Activated CD8-positive, alpha-beta T cell treated with anti-CD3 and anti-CD28 coated beads for 36 hours (primary cell): Measurements from ENCODE around the gene RPS13. TPM values are rescaled to one million over a fixed set of nuclear protein-coding genes. Genes with fewer than 3 reads are reported as not detected.

ENCODE experiments used
- ATAC-seq: fragments of 200-7000 bp; cut with Tn5 transposase; one replicate; pipeline ENCODE4 v1.10.0; 2021; ENCODE audit warnings: mild to moderate bottlenecking, moderate library complexity
- CTCF ChIA-PET: fragments of 350-600 bp; sonication (Branson Sonifier 250); formaldehyde crosslinking; loops from one replicate; lab custom pipeline; 2021; ENCODE audit warnings: antibody characterized with exemption; lab: Charles Lee
- POLR2A ChIA-PET: fragments of 350-600 bp; sonication (Branson Sonifier 250); formaldehyde crosslinking; loops from one replicate; lab custom pipeline; 2021; ENCODE audit warnings: antibody characterized with exemption; lab: Charles Lee
- DNase-seq: peaks from one replicate; pipeline ENCODE4 v3.0.0-alpha.2; 2020
- H3K27ac Mint-ChIP-seq: one replicate; pipeline ENCODE4 v1.8.0; 2021; ENCODE audit warnings: mild to moderate bottlenecking, mixed read lengths
- H3K27me3 Mint-ChIP-seq: one replicate; pipeline ENCODE4 v1.8.0; 2021; ENCODE audit warnings: mixed read lengths
- H3K36me3 Mint-ChIP-seq: one replicate; pipeline ENCODE4 v1.8.0; 2021; ENCODE audit warnings: low read depth, mixed read lengths
- H3K4me1 Mint-ChIP-seq: one replicate; pipeline ENCODE4 v1.8.0; 2021; ENCODE audit warnings: low read depth, mixed read lengths
- H3K4me3 Mint-ChIP-seq: one replicate; pipeline ENCODE4 v1.8.0; 2021; ENCODE audit warnings: mild to moderate bottlenecking, moderate library complexity, mixed read lengths
- H3K9me3 Mint-ChIP-seq: one replicate; pipeline ENCODE4 v1.8.0; 2021; ENCODE audit warnings: mixed read lengths
- intact Hi-C: fragments of 100-400 bp; cut with micrococcal nuclease; formaldehyde crosslinking; loops from one replicate; pipeline ENCODE4 v1.10.0; 2022
- total RNA-seq, 2 experiments: library from RNA; stranded (reverse); gene quantifications; one replicate each; pipeline ENCODE4 v1.2.3, GENCODE V29; 2021
- TF ChIP-seq, protein P1 (sequence below): fragments of 200-600 bp; IDR thresholded peaks from one replicate; pipeline ENCODE4 v1.8.0; 2022; ENCODE audit warnings: antibody characterized with exemption, mild to moderate bottlenecking

Gene RPS13
- total RNA-seq, 2 experiments from 2014 or later: 1,728 to 1,739 TPM

DNA sequence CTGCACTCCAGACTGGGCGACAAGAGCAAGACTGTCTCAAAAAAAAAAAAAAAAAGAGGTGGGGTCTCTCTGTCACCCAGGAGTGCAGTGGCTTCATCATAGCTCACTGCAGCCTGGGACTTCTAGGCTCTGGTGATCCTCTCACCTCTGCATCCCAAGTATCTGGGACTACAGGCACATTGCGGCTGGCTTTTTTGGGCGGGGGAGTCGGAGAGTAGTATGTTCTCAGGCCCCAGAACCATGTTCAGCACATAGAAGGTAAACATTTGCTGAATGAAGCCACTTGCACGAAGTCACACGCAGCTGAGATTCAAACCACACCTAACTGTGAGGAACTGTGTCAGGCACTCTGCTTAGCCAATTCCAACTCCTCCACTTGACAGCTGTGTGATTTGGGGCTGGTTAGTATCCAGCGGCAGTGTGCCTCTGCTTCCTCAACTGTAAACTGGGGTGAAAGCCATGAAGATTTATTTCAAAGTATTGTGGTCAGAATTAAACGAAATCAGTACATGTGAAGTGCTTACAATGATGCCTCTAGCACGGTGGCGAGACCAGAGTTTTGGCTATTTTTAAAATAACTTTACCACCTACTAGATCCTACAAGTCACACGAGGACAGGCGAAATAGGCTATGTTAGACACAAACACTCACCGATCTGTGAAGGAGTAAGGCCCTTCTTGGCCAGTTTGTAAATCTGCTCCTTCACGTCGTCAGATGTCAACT is 789 bp downstream of the RPS13 start:
- H3K27me3 Mint-ChIP-seq: no peaks in the 10 kb centered on the region
- intact Hi-C loops: no loop called here
- H3K27ac Mint-ChIP-seq: peak overlapping the region; percentile 98
- no peaks in the 10 kb centered on the region for H3K9me3 Mint-ChIP-seq
- ChIA-PET POLR2A (interaction anchor here (0.8 to 2.0 kb wide), 13 partner anchors 8 to 278 kb away, joined by 3 to 7 read pairs (median 3); no protein-coding TSS in a partner anchor), CTCF (interaction anchor here (1.1 to 1.4 kb wide), 3 partner anchors 9 to 174 kb away, joined by 3 read pairs; no protein-coding TSS in a partner anchor)
- H3K4me3 Mint-ChIP-seq: peak overlapping the region; percentile 97
- DNase-seq (no peak), ATAC-seq (no peak)
- TF ChIP-seq, protein P1, sequence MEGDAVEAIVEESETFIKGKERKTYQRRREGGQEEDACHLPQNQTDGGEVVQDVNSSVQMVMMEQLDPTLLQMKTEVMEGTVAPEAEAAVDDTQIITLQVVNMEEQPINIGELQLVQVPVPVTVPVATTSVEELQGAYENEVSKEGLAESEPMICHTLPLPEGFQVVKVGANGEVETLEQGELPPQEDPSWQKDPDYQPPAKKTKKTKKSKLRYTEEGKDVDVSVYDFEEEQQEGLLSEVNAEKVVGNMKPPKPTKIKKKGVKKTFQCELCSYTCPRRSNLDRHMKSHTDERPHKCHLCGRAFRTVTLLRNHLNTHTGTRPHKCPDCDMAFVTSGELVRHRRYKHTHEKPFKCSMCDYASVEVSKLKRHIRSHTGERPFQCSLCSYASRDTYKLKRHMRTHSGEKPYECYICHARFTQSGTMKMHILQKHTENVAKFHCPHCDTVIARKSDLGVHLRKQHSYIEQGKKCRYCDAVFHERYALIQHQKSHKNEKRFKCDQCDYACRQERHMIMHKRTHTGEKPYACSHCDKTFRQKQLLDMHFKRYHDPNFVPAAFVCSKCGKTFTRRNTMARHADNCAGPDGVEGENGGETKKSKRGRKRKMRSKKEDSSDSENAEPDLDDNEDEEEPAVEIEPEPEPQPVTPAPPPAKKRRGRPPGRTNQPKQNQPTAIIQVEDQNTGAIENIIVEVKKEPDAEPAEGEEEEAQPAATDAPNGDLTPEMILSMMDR: no peak
- H3K36me3 Mint-ChIP-seq: peaks cover 56% of the 10 kb centered on the region
- peaks cover 33% of the 10 kb centered on the region for H3K4me1 Mint-ChIP-seq

DNA sequence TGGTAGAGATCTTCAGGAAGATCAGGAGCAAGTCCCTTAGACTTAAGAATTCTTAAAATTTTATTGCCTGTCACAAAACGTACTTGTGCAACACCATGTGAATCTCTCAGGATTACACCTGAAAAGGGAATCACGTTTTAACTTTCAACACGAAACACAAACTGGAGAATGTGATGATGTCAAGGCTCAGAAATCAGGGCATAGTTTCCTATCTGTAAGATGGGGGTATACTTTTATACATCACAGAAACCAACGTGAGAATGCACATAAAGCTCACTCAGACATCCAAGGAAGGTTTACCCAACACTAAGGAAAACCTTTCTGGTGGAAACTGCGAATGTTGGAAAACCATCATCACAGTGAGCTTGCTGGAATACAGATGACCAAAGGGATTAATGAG is 2.0 kb downstream of the RPS13 start:
- H3K27me3 Mint-ChIP-seq: no peaks in the 10 kb centered on the region
- H3K36me3 Mint-ChIP-seq: peaks cover 56% of the 10 kb centered on the region
- no peaks in the 10 kb centered on the region for H3K9me3 Mint-ChIP-seq
- ATAC-seq: no peak
- intact Hi-C loops: no loop called here
- peaks cover 33% of the 10 kb centered on the region for H3K4me1 Mint-ChIP-seq
- TF ChIP-seq, protein P1: no peak
- no peak for DNase-seq
- H3K4me3 Mint-ChIP-seq: peak overlapping the region; percentile 97
- H3K27ac Mint-ChIP-seq: peak overlapping the region; percentile 98
- ChIA-PET CTCF (interaction anchor here (1.1 to 1.4 kb wide), 5 partner anchors 8 to 290 kb away, joined by 3 to 5 read pairs (median 3); no protein-coding TSS in a partner anchor), POLR2A (interaction anchor here (1.1 to 1.8 kb wide), 7 partner anchors 8 to 205 kb away, joined by 3 to 7 read pairs (median 3); no protein-coding TSS in a partner anchor)

DNA sequence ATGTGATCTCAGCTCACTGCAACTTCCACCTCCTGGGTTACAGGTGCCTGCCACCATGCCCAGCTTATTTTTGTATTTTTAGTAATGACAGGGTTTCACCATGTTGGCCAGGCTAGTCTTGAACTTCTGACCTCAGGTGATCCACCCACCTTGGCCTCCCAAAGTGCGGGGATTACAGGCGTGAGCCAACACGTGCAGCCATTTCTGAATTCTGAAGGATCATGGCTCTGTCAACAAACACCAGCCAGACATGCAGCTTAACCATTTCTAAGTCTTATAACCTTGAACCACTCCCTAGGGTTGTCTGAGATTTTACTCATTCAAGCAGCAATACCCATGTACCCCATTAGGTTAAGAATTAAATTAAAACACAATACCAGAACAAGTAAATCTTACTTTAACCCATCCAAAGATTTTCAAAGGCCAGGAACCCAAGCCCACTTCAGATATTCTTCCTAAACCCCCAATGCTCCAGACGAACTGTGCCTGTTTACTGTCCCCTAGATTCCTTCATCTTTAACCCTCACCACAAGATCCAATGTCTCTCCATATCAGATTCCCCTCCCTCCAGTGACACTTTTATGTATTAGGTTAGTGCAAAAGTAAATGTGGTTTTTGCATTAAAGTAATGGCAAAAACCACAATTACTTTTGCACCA is 4.0 kb downstream of the RPS13 start:
- TF ChIP-seq, protein P1: no peak
- peaks cover 48% of the 10 kb centered on the region for H3K36me3 Mint-ChIP-seq
- POLR2A ChIA-PET: interaction anchor here (0.8 kb wide), 1 partner anchor 21 kb away, joined by 4 read pairs; no protein-coding TSS in a partner anchor

DNA sequence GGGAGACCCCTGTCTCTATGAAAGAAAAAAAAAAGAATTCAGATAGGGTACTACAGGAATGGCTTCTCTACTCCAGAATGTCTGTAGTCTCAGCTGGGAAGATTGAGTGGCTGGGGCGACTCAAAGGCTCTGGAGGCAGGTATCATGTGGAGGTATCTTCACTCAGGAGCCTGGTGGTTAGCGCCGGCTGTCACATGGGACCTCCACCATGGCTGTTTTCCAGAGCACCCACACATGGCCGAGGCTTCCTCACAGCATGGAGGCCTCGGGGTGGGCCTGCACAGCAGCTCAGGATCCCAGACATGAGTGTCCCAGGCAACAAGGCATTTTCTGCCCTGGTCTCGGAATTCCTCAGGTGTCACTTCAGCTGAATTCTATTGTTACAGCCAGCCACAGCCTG is 10.1 kb downstream of the RPS13 start:
- no peaks in the 10 kb centered on the region for H3K27me3 Mint-ChIP-seq
- no peak for ATAC-seq
- intact Hi-C loops: no loop called here
- DNase-seq: no peak
- ChIA-PET CTCF (interaction anchor here (0.7 to 1.4 kb wide), 4 partner anchors 9 to 282 kb away, joined by 3 to 4 read pairs (median 3); no protein-coding TSS in a partner anchor), POLR2A (interaction anchor here (0.7 to 2.0 kb wide), 3 partner anchors 9 to 238 kb away, joined by 3 to 7 read pairs (median 6); partner anchors contain the start of gene RPS13)
- H3K4me3 Mint-ChIP-seq: no peak overlapping the region
- H3K36me3 Mint-ChIP-seq: peaks cover 2% of the 10 kb centered on the region
- H3K9me3 Mint-ChIP-seq: peaks cover 4% of the 10 kb centered on the region
- H3K4me1 Mint-ChIP-seq: no peaks in the 10 kb centered on the region
- no peak overlapping the region for H3K27ac Mint-ChIP-seq
- TF ChIP-seq, protein P1: no peak

More for the DNA sequence above, 4.0 kb downstream of the RPS13 start:
- Mint-ChIP-seq H3K4me3 (no peak overlapping the region), H3K27me3 (no peaks in the 10 kb centered on the region), H3K27ac (peak overlapping the region; percentile 18), H3K4me1 (peaks cover 25% of the 10 kb centered on the region), H3K9me3 (no peaks in the 10 kb centered on the region)
- no peak for ATAC-seq
- no peak for DNase-seq
- CTCF ChIA-PET: interaction anchor here (1.7 kb wide), 1 partner anchor 11 kb away, joined by 7 read pairs; no protein-coding TSS in a partner anchor
- intact Hi-C loops: no loop called here
